A549 (cell line): ENCODE results near the gene CDC42EP4. TPM values are rescaled to one million over a fixed set of nuclear protein-coding genes. Genes with fewer than 3 reads are reported as not detected.

ENCODE experiments used
- ATAC-seq, 2 experiments: fragments of 200-7000 bp in 1 of 2; fragments of >200 bp in 1 of 2; cut with Nextera tagmentation in 1 of 2; cut with Tn5 transposase in 1 of 2; 3 replicates each; pipeline versions ENCODE4 v1.8.0 to v1.9.1; 2018 to 2020; ENCODE audit warnings: mild to moderate bottlenecking in 1 of 2, moderate library complexity in 1 of 2
- CTCF ChIA-PET: fragments of 300-600 bp; sonication (Branson Sonifier 250); formaldehyde crosslinking; extraction: SDS; loops from one replicate; lab custom pipeline; 2021; ENCODE audit warnings: antibody characterized with exemption, inconsistent platforms; lab: Yijun Ruan, JAX
- POLR2A ChIA-PET: fragments of 350-600 bp; formaldehyde crosslinking; extraction: SDS; loops from one replicate; lab custom pipeline; 2021; ENCODE audit warnings: antibody characterized with exemption, inconsistent platforms; lab: Yijun Ruan, JAX
- DNase-seq, 2 experiments: peaks; one replicate each; pipeline versions ENCODE4 v3.0.0 to v3.0.0-alpha.2; 2011 to 2016; ENCODE audit warnings: low read depth in 1 of 2, low spot score in 1 of 2
- FAIRE-seq: peaks from 2 replicates; lab custom pipeline; 2011; peaks lifted over from hg19 to GRCh38; lab: Jason Lieb, UNC
- H3K27ac ChIP-seq, 2 experiments: fragments of >200 bp; sonication (Bioruptor Twin); formaldehyde crosslinking; 3 replicates each; pipeline ENCODE4 v1.5.1; 2016 to 2017
- H3K4me1 ChIP-seq: fragments of >200 bp; sonication (Bioruptor Twin); formaldehyde crosslinking; 3 replicates; pipeline ENCODE4 v1.6.1; 2016
- H3K4me2 ChIP-seq: fragments of >200 bp; sonication (Bioruptor Twin); formaldehyde crosslinking; 3 replicates; pipeline ENCODE4 v1.6.1; 2016
- H3K4me3 ChIP-seq: fragments of >200 bp; sonication (Bioruptor Twin); formaldehyde crosslinking; 3 replicates; pipeline ENCODE4 v1.5.1; 2016
- H3K9me3 ChIP-seq: fragments of >200 bp; sonication (Bioruptor Twin); formaldehyde crosslinking; 3 replicates; pipeline ENCODE4 v1.6.1; 2016
- CEBPB ChIP-seq, 2 experiments: fragments of >200 bp in 1 of 2; sonication (Bioruptor Twin) in 1 of 2; formaldehyde crosslinking in 1 of 2; IDR thresholded peaks; 2 replicates each; pipeline ENCODE4 v1.6.1; 2012 to 2016
- ESRRA ChIP-seq: fragments of 150-350 bp; IDR thresholded peaks from 2 replicates; pipeline ENCODE4 v1.6.1; 2014; ENCODE audit warnings: mild to moderate bottlenecking, low read length, borderline replicate concordance
- FOSB ChIP-seq: fragments of 250-450 bp; sonication (Bioruptor Pico); IDR thresholded peaks from 2 replicates; pipeline ENCODE4 v1.5.0; 2020; ENCODE audit warnings: mild to moderate bottlenecking, moderate library complexity
- FOSL2 ChIP-seq, 2 experiments: fragments of 450-650 bp in 1 of 2; fragments of >200 bp in 1 of 2; sonication (Bioruptor Twin) in 1 of 2; formaldehyde crosslinking; IDR thresholded peaks; 2 replicates each; pipeline versions ENCODE4 v1.5.0 to v1.6.1; 2016 to 2020; ENCODE audit warnings: mild to moderate bottlenecking in 1 of 2, moderate library complexity in 1 of 2
- GATA3 ChIP-seq: IDR thresholded peaks from 2 replicates; pipeline ENCODE4 v1.6.1; 2012; ENCODE audit warnings: borderline replicate concordance
- HDAC2 ChIP-seq: fragments of 200-600 bp; sonication (generic); IDR thresholded peaks from 2 replicates; pipeline ENCODE4 v1.6.1; 2016
- JUN ChIP-seq, 2 experiments: fragments of >200 bp; sonication (Bioruptor Twin); formaldehyde crosslinking; IDR thresholded peaks; 2 replicates in 1 of 2; 3 replicates in 1 of 2; pipeline ENCODE4 v1.6.1; 2016 to 2017
- KDM1A ChIP-seq: fragments of 200-600 bp; sonication (generic); IDR thresholded peaks from 2 replicates; pipeline ENCODE4 v1.6.1; 2016; ENCODE audit warnings: low read depth, mild to moderate bottlenecking
- MAX ChIP-seq: IDR thresholded peaks from 2 replicates; pipeline ENCODE4 v1.6.1; 2012
- NFE2L2 ChIP-seq: fragments of 150-350 bp; conservative IDR thresholded peaks from 2 replicates; pipeline ENCODE4 v1.6.1; 2014; ENCODE audit warnings: low read length
- POLR2AphosphoS2 ChIP-seq: conservative IDR thresholded peaks from 2 replicates; pipeline ENCODE4 v1.6.1; 2012; ENCODE audit warnings: low read length, improper control_type of control experiment, inconsistent platforms
- RAD21 ChIP-seq, 2 experiments: fragments of >200 bp in 1 of 2; sonication (Bioruptor Twin) in 1 of 2; formaldehyde crosslinking in 1 of 2; IDR thresholded peaks in 1 of 2; conservative IDR thresholded peaks in 1 of 2; 2 replicates in 1 of 2; 3 replicates in 1 of 2; pipeline ENCODE4 v1.6.1; 2012 to 2018; ENCODE audit warnings: inconsistent platforms in 1 of 2
- RCOR1 ChIP-seq: fragments of 150-350 bp; IDR thresholded peaks from 2 replicates; pipeline ENCODE4 v1.6.1; 2014; ENCODE audit warnings: antibody characterized with exemption, low read length, low read depth
- RNF2 ChIP-seq: fragments of 200-600 bp; sonication (generic); IDR thresholded peaks from 2 replicates; pipeline ENCODE4 v1.6.1; 2016; ENCODE audit warnings: low read depth, mild to moderate bottlenecking, antibody characterized with exemption, moderate library complexity, borderline replicate concordance
- ZNF302 ChIP-seq: fragments of 250-450 bp; sonication (Bioruptor Pico); IDR thresholded peaks from 2 replicates; pipeline ENCODE4 v1.9.0; 2021; ENCODE audit warnings: inconsistent platforms, mild to moderate bottlenecking, moderate library complexity
- WGBS: methylation state at CpG from one replicate; pipeline ENCODE4 v1.1.6; 2017; ENCODE audit errors: missing lambda C conversion rate; 5-methylcytosine and 5-hydroxymethylcytosine counted together
- polyA plus RNA-seq, 4 experiments: library from polyadenylated mRNA; depleted of rRNA in 3 of 4; stranded (reverse); fragments of >200 nt; fragmentation: RNase III in 1 of 4; extraction: RNeasy Plus Mini Kit Qiagen cat#74134 plus additional on column Dnase treatment in 1 of 4; gene quantifications; 2 replicates in 3 of 4; 3 replicates in 1 of 4; pipeline ENCODE4 v1.2.3, GENCODE V29; 2011 to 2017
- TF ChIP-seq, protein P1 (sequence below): fragments of >200 bp; sonication (Bioruptor Twin); formaldehyde crosslinking; IDR thresholded peaks from 3 replicates; pipeline ENCODE4 v1.5.1; 2016
- TF ChIP-seq, protein P2 (sequence below): IDR thresholded peaks from 2 replicates; pipeline ENCODE4 v1.6.1; 2012; ENCODE audit warnings: low read depth, borderline replicate concordance

CDC42EP4 gene
- polyA plus RNA-seq, 2 of the 4 experiments (the other 2 are of a cell fraction): 33.8 to 65.7 TPM

- TF ChIP-seq MAX: no peak
Observed at GRCh38 chr17:73279704-73280103, 32.1 kb downstream of the CDC42EP4 start (continued).

GRCh38 chr17:73278465-73279453, 33.0 kb downstream of the CDC42EP4 start:
- 74% methylated on average over 14 of the region's 14 CpGs for WGBS
- no peak for DNase-seq
- CTCF ChIA-PET: interaction anchor here (0.8 to 9.1 kb wide), 12 partner anchors 10 to 93 kb away, joined by 3 to 72 read pairs (median 3); no protein-coding TSS in a partner anchor
- TF ChIP-seq NFE2L2: no peak
- TF ChIP-seq MAX: no peak
- TF ChIP-seq CEBPB (IDR thresholded peaks at IDR 0.05): no peak
- no peak for TF ChIP-seq FOSB
- TF ChIP-seq, protein P1, sequence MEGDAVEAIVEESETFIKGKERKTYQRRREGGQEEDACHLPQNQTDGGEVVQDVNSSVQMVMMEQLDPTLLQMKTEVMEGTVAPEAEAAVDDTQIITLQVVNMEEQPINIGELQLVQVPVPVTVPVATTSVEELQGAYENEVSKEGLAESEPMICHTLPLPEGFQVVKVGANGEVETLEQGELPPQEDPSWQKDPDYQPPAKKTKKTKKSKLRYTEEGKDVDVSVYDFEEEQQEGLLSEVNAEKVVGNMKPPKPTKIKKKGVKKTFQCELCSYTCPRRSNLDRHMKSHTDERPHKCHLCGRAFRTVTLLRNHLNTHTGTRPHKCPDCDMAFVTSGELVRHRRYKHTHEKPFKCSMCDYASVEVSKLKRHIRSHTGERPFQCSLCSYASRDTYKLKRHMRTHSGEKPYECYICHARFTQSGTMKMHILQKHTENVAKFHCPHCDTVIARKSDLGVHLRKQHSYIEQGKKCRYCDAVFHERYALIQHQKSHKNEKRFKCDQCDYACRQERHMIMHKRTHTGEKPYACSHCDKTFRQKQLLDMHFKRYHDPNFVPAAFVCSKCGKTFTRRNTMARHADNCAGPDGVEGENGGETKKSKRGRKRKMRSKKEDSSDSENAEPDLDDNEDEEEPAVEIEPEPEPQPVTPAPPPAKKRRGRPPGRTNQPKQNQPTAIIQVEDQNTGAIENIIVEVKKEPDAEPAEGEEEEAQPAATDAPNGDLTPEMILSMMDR: no peak
- TF ChIP-seq RAD21 (conservative IDR thresholded peaks at IDR 0.05 in 1 of 2, IDR thresholded peaks at IDR 0.05 in 1 of 2): no peak
- no peak for TF ChIP-seq RCOR1
- TF ChIP-seq JUN (IDR thresholded peaks at IDR 0.05): no peak
- no peak for TF ChIP-seq ESRRA
- no peak for TF ChIP-seq HDAC2
- TF ChIP-seq, protein P2, sequence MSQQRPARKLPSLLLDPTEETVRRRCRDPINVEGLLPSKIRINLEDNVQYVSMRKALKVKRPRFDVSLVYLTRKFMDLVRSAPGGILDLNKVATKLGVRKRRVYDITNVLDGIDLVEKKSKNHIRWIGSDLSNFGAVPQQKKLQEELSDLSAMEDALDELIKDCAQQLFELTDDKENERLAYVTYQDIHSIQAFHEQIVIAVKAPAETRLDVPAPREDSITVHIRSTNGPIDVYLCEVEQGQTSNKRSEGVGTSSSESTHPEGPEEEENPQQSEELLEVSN: no peak
- no peak for TF ChIP-seq ZNF302 (CRISPR knock-in tag)
- TF ChIP-seq RNF2: no peak
- no peak for TF ChIP-seq GATA3
- TF ChIP-seq KDM1A: no peak
- TF ChIP-seq, all 56 proteins: peak for 0
- peaks cover 7% of the 10 kb centered on the region; the same call in 2 of the 3 replicates for H3K4me1 ChIP-seq
- H3K4me2 ChIP-seq: no peak overlapping the region
- POLR2A ChIA-PET: no interaction called here
- H3K9me3 ChIP-seq: no peaks in the 10 kb centered on the region
- ATAC-seq: peak in 1 of 2 experiments; percentile 17; a peak in 3 of 6 replicates
- H3K27ac ChIP-seq: peak overlapping the region in 1 of 2 experiments; percentile 12; a peak in 1 of 6 replicates
- FAIRE-seq: no peak
- no peak overlapping the region for H3K4me3 ChIP-seq

DNA sequence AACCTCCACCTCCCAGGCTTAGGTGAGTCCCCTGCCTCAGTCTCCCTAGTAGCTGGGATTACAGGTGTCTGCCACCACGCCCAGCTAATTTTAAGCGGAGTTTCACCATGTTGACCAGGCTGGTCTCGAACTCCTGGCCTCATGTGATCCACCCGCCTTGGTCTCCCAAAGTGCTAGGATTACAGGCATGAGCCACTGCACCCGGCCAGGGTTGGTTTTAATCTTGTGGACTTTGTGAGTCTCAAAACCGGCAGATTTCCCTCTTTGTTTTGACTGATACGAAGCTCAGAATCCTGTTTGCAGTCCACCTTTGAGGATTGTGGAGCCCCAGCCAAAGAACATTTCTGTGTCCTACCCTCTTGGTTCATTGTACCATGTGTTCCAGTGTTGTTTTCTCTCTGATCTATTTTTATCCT, 33.7 kb downstream of the CDC42EP4 start:
- Histone ChIP-seq H3K4me3 (no peak overlapping the region), H3K9me3 (no peaks in the 10 kb centered on the region), H3K4me1 (peaks cover 7% of the 10 kb centered on the region; the same call in 2 of the 3 replicates), H3K4me2 (no peak overlapping the region), H3K27ac (no peak overlapping the region; a peak in 1 of 6 replicates)
- ATAC-seq (no peak), FAIRE-seq (no peak), DNase-seq (no peak)
- no peak for TF ChIP-seq FOSL2 (IDR thresholded peaks at IDR 0.05)
- no peak for TF ChIP-seq FOSL2 (CRISPR knock-in tag; IDR thresholded peaks at IDR 0.05)
- 0 out of 2 replicates have a peak, but pooled peaks have one; percentile 44 for TF ChIP-seq POLR2AphosphoS2
- CTCF ChIA-PET: interaction anchor here (0.8 to 9.1 kb wide), 10 partner anchors 10 to 93 kb away, joined by 3 to 72 read pairs (median 3); no protein-coding TSS in a partner anchor
- POLR2A ChIA-PET: no interaction called here
- 72% methylated on average over 7 of the region's 7 CpGs for WGBS
